Stomach smooth muscle (tissue), 2 donors: ENCODE data around the gene CEP290.
A peak's percentile ranks its signal among the peaks of the same experiment; 100 is the strongest.
"Not testable (repeated sequence)": the region's sequence is repeated elsewhere in the genome, so short reads cannot be mapped to it uniquely, and the experiment has no call there.

Source experiments
- H3K27ac ChIP-seq: one replicate; pipeline ENCODE4 v1.7.0; 2013; ENCODE audit warnings: mild to moderate bottlenecking, low read length, inconsistent platforms
- H3K27me3 ChIP-seq, 2 donors: one replicate each; pipeline ENCODE4 v1.7.0; 2013; ENCODE audit warnings: low read length in 2 of 2; ENCODE audit not compliant: insufficient read depth in 2 of 2, control insufficient read depth in 1 of 2
- H3K36me3 ChIP-seq, 2 donors: one replicate each; pipeline ENCODE4 v1.7.0; 2013; ENCODE audit warnings: low read length in 2 of 2; ENCODE audit not compliant: control insufficient read depth in 2 of 2, insufficient read depth in 2 of 2
- H3K4me1 ChIP-seq: one replicate; pipeline ENCODE4 v1.7.0; 2013; ENCODE audit warnings: low read length; ENCODE audit not compliant: control insufficient read depth, insufficient read depth
- H3K4me3 ChIP-seq, 2 donors: one replicate each; pipeline ENCODE4 v1.7.0; 2013; ENCODE audit warnings: low read length in 2 of 2
- H3K9ac ChIP-seq, 2 donors: one replicate each; pipeline ENCODE4 v1.7.0; 2013; ENCODE audit warnings: low read length in 2 of 2, mild to moderate bottlenecking in 1 of 2
- H3K9me3 ChIP-seq, 2 donors: one replicate each; pipeline ENCODE4 v1.7.0; 2013; ENCODE audit warnings: low read length in 2 of 2; ENCODE audit not compliant: control insufficient read depth in 2 of 2
- donor health status: healthy.
- donor health status: Pancreatic carcinoma.

The CEP290 gene

DNA sequence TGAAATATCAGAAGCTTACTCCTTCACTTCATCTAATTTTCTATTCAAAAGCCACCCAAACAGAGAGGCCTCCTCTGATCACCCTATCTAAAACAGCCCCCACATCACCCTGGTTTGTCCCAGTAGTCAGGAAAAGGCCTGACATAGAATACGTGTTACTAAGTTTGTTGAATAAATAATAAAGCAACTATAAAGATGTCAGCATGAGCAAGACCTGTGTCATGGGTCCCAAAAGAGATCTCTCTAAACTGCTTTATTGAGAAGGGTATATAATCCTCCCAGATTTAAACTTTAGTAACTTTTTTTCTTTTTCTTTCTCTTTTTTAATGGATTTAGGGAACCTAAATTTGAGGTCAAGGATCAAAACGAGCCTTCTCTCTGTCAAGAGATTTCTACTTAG is 85.3 kb downstream of the CEP290 start:
- Histone ChIP-seq H3K9me3 (no peaks in the 10 kb centered on the region), H3K27ac (no peak overlapping the region), H3K36me3 (peaks cover 12 to 15% of the 10 kb centered on the region in 2 donors), H3K9ac (no peak overlapping the region), H3K27me3 (no peaks in the 10 kb centered on the region), H3K4me3 (no peak overlapping the region), H3K4me1 (no peaks in the 10 kb centered on the region)

DNA sequence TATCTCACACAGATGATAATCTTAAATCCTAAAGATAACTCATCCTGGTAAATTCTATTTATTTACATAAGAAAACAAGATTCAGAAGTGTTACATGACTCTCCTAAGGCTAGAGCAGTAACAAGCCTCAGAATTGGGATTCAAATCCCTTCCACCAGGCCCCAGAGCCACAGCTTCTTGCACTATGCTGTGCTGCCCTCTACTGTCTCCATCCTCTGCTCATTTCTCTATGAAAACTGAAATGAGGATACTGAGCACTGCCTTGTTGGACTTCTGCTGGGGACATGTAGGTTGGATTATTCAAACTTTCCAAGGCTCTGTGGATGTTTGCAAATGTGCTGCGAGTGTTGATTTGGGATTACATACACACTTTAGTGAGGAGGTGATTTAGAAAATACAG is 89.2 kb downstream of the CEP290 start:
- Histone ChIP-seq H3K36me3 (peaks cover 14 to 18% of the 10 kb centered on the region in 2 donors), H3K4me1 (no peaks in the 10 kb centered on the region), H3K9me3 (no peaks in the 10 kb centered on the region), H3K9ac (no peak overlapping the region), H3K27me3 (no peaks in the 10 kb centered on the region), H3K4me3 (no peak overlapping the region), H3K27ac (no peak overlapping the region)

DNA sequence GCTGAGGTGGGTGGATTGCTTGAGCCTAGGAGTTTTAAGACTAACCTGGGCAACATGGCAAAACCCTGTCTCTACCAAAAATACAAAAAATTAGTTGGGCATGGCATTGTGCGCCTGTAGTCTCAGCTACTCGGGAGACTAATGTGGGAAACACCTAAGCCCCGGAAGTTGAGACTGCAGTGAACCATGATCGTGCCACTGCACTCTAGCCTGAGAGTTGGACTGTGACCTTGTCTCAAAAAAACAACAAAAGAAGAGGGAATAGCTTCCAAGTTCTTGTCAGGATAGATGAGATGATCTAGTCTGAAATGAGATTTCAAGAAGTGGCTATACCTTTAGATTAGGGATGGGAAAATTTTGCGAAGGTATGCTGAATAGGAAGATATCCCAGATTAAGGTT is 97.9 kb downstream of the CEP290 start:
- H3K4me3 ChIP-seq: no peak overlapping the region
- H3K27ac ChIP-seq: no peak overlapping the region
- H3K36me3 ChIP-seq: peaks cover 30 to 32% of the 10 kb centered on the region in 2 donors
- H3K4me1 ChIP-seq: no peaks in the 10 kb centered on the region
- no peaks in the 10 kb centered on the region for H3K27me3 ChIP-seq
- H3K9me3 ChIP-seq: no peaks in the 10 kb centered on the region
- no peak overlapping the region for H3K9ac ChIP-seq

DNA sequence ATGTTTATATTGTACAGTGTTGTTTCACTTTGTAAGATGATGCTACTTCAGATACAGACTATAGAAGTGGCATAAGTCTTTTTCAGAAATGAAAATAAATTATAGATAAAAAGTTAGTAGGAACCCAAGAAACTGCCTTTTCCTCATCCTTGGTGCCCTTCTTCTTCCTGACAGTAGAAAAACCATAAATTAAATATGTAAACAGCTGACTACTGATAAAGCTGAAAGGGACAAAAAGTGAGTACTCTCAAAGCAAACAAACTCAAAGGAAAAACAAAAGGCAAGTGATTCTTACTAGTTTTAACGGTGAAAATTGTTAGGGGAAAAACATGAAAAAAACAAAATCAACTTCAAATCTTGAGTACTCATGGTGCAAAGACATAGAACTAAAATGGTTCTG is 104.1 kb downstream of the CEP290 start:
- Histone ChIP-seq H3K4me1 (peaks cover 4% of the 10 kb centered on the region), H3K27ac (no peak overlapping the region), H3K4me3 (no peak overlapping the region), H3K9me3 (no peaks in the 10 kb centered on the region), H3K36me3 (no peaks in the 10 kb centered on the region), H3K27me3 (no peaks in the 10 kb centered on the region), H3K9ac (no peak overlapping the region)

DNA sequence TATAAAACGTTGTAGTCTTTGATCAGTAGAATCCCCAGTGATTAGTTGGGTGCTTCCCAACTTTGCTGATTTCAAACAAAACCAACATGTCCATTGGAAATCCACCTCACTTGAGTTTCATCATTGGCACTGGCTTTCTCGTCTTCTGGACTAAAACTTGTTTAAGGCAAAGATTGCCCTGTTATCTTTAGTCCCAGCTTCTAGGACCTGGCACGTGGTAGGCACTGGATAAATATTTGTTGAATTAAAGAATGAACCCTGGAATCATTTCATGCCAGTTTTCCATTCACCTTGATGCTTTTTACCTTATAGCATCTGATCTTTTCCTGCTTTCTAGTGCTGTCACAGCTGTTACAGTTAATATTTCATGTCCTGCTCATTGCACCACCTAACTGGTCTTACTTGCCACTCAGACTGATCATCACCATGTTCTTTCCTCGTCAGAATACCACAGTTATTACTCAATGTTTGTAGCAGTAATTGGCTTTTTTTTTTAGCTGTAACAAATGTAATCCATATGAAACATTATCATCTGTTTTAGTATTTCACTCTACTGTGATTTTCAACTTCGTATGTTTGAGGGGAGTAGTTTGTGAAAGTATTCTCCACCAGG is 105.4 kb downstream of the CEP290 start:
- H3K9ac ChIP-seq: peak overlapping the region in 1 of 2 donors; percentile 82
- no peak overlapping the region for H3K27ac ChIP-seq
- no peaks in the 10 kb centered on the region for H3K27me3 ChIP-seq
- H3K4me1 ChIP-seq: peaks cover 4% of the 10 kb centered on the region
- H3K4me3 ChIP-seq: peak overlapping the region; percentile 86 to 96
- H3K9me3 ChIP-seq: no peaks in the 10 kb centered on the region
- H3K36me3 ChIP-seq: no peaks in the 10 kb centered on the region

DNA sequence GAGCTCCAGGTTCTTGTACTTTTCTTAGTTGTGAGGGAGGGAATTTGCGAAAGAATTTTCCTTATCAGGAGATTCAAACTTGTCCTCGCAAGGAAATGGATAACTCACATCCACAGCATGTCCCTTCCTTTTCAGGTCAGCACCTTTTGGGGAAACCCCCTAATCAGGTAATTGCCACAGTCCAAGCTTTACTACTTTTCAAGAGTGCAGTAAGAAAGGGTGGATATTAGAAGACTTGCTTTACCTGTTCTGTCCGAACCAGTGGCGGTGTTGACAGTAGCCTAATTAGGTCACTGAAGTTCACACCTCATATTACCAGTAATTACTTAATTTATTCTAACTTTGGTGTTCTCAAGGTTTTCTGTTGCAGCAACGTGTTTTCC is 106.0 kb downstream of the CEP290 start:
- peak overlapping the region; percentile 86 to 96 for H3K4me3 ChIP-seq
- peak overlapping the region; percentile 74 to 82 for H3K9ac ChIP-seq
- H3K4me1 ChIP-seq: peaks cover 4% of the 10 kb centered on the region
- H3K27me3 ChIP-seq: no peaks in the 10 kb centered on the region
- H3K27ac ChIP-seq: peak overlapping the region; percentile 50
- H3K36me3 ChIP-seq: no peaks in the 10 kb centered on the region
- no peaks in the 10 kb centered on the region for H3K9me3 ChIP-seq

DNA sequence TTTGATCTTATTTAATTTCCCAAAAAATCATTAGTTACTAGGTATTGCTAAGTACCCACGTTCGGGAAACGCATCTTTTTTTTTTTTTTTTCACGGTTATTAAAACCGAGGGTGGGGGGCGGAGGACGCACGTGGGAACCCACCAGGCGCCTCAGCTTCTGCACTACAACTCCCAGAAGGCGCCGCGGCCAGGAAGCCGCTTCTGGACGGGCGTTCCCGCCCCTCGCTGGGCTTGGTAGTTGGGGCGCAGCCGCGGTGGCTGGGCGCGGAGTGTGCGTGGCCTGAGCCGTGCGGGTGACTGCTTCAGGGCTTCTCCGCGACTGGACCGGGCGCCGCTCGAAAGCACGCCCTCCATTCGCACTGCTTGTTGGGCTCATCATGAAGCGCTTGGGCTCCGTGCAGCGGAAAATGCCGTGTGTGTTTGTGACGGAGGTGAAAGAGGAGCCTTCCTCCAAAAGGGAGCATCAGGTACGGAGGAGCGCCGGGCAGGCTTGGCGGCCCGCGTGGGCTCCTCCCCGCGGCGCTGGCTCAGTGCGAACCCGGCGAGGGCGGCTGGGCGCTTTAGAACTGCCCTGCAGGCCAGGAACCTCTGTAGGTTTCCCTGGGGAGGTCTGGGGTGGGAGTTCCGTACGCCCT is 106.5 kb downstream of the CEP290 start:
- Histone ChIP-seq H3K36me3 (no peaks in the 10 kb centered on the region), H3K27ac (peak overlapping the region; percentile 50), H3K27me3 (no peaks in the 10 kb centered on the region), H3K9me3 (no peaks in the 10 kb centered on the region), H3K4me1 (peaks cover 4% of the 10 kb centered on the region), H3K4me3 (peak overlapping the region; percentile 86 to 96), H3K9ac (peak overlapping the region; percentile 74 to 82)

DNA sequence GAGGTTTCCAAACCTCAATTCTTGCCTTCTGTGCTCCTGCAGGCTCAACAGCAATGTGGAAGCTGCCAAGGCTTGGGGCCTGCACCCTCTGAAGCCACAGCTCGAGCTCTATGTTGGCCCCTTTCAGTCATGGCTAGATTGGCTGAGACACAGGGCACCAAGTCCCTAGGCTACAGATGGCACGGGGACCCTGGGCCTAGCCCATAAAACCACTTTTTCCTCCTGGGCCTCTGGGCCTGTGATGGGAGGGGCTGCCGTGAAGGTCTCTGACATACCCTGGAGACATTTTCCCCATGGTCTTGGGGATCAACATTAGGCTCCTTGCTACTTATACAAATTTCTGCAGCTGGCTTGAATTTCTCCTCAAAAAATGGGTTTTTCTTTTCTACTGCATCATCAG is 110.7 kb downstream of the CEP290 start:
- not testable (repeated sequence) for H3K27ac ChIP-seq, H3K27me3 ChIP-seq, H3K4me3 ChIP-seq, H3K9me3 ChIP-seq, H3K9ac ChIP-seq, H3K36me3 ChIP-seq, H3K4me1 ChIP-seq

DNA sequence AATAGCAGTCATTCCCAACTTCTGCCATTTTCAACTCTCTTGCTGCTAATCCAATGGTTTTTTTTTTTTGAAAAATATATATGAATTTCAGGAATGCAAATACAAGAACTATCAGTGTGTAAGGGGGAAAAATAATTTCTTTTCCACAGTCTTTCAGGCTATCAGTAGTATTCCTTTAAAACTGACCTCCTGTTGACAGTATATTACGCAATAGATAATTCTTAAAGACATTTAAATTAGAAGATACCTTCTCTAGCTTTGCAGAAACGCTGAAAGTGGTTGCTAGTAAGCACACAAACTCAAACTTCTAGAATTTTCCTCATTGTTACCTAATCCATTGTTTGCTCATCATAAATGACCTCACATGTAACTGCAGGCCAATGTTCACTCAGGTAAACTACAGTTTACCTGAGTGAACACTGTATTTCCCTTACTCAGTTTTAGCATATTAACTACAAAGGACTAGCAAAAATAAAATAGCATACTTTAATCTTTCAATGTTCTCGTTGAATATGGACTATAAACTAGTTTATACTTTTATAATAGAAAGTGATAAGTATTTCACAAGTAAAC is 112.7 kb downstream of the CEP290 start, which contains the start of gene C12orf50:
C12orf50 (minus strand) TSS at position 309 of the 573 bp plus-strand sequence. CDS start 2,439 bp downstream, outside the sequence.
- H3K27me3 ChIP-seq: no peaks in the 10 kb centered on the region
- no peaks in the 10 kb centered on the region for H3K9me3 ChIP-seq
- no peaks in the 10 kb centered on the region for H3K36me3 ChIP-seq
- no peaks in the 10 kb centered on the region for H3K4me1 ChIP-seq
- no peak within 1 kb of the TSS for H3K4me3 ChIP-seq
- H3K27ac ChIP-seq: no peak within 1 kb of the TSS
- H3K9ac ChIP-seq: no peak within 1 kb of the TSS

DNA sequence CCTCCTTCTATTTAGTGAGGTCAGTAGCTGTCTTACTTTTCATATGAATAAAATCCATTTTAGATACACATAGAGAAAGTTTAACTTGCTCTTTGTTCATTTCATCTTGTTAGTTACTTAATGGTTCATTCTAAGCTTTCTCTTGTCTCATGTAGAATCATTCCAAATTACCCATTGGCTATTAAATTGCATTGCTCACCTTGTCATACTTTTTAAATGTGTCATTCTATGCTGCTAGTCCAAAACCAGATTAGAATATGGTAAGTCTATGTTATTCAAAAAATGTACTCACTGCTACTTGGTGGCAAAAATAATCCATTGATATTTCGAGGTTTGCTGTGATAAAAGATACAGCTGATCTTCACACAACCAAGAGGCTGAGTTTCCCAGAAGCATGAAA is 115.7 kb downstream of the CEP290 start:
- H3K27me3 ChIP-seq: no peaks in the 10 kb centered on the region
- H3K4me1 ChIP-seq: no peaks in the 10 kb centered on the region
- no peak overlapping the region for H3K4me3 ChIP-seq
- H3K27ac ChIP-seq: no peak overlapping the region
- no peak overlapping the region for H3K9ac ChIP-seq
- H3K36me3 ChIP-seq: no peaks in the 10 kb centered on the region
- H3K9me3 ChIP-seq: no peaks in the 10 kb centered on the region

DNA sequence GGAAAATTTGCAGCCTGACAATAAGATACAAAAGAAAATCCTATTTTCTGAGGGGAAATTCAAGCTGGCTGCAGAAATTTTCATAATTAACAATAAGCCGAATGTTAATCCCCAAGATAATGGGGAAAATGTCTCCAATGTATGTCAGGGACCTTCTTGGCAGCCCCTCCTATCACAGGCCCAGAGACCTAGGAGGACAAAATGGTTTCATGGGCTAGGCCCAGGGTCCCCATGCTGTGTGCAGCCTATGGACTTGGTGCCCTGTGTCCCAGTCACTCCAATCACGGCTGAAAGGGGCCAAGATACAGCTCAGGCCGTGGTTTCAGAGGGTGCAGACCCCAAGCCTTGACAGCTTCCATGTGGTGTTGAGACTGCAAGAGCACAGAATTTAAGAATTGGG is 123.9 kb downstream of the CEP290 start:
- Histone ChIP-seq H3K27me3 (no peaks in the 10 kb centered on the region), H3K4me1 (no peaks in the 10 kb centered on the region), H3K9ac (no peak overlapping the region), H3K27ac (no peak overlapping the region), H3K4me3 (no peak overlapping the region), H3K9me3 (no peaks in the 10 kb centered on the region), H3K36me3 (no peaks in the 10 kb centered on the region)
